ENCODE data around the gene EEF2.
A peak's percentile ranks its signal among the peaks of the same experiment; 100 is the strongest.

EEF2 gene

DNA sequence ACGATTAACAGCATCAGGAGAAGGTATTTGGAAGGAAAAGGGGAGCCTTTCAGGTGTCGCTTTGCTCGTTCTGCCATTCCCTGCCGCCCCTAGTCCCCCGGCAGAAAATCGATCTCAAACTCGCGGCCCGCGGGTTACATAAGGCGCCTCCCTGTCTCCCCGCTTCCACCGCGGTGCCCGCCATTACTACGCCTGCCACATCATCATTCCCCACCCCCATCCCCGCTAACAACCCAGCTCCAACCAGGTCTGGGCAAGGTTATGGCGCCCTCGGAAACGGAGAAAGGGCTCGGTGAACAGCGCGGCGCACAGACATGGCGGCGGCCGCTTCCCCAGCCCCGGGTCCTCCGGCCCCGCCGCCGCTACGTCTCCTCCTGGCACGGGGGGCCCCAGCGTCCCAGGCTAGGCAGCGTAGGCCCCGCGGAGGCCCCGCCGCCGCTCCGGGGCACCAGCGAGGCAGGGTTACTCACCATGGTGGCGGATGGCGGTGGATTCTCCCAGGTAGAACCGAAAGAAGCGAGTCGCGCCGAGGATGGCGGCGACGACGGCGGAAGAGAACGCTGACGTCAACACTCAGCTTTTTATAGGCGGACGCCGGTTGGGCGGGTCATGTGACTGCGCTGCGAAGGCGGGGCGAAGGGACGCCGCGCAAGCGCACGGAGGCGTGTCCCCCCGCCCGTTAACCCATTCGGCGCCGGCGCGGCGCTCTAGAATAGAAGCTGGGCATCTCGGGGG, at the start of gene EEF2:
TSS of gene EEF2 (minus strand) at position 556 of the 735 bp plus-strand sequence. CDS start at position 473, 83 bp downstream.
- peak; percentile 94 for DNase-seq (ENCODE audit: low spot score)

DNA sequence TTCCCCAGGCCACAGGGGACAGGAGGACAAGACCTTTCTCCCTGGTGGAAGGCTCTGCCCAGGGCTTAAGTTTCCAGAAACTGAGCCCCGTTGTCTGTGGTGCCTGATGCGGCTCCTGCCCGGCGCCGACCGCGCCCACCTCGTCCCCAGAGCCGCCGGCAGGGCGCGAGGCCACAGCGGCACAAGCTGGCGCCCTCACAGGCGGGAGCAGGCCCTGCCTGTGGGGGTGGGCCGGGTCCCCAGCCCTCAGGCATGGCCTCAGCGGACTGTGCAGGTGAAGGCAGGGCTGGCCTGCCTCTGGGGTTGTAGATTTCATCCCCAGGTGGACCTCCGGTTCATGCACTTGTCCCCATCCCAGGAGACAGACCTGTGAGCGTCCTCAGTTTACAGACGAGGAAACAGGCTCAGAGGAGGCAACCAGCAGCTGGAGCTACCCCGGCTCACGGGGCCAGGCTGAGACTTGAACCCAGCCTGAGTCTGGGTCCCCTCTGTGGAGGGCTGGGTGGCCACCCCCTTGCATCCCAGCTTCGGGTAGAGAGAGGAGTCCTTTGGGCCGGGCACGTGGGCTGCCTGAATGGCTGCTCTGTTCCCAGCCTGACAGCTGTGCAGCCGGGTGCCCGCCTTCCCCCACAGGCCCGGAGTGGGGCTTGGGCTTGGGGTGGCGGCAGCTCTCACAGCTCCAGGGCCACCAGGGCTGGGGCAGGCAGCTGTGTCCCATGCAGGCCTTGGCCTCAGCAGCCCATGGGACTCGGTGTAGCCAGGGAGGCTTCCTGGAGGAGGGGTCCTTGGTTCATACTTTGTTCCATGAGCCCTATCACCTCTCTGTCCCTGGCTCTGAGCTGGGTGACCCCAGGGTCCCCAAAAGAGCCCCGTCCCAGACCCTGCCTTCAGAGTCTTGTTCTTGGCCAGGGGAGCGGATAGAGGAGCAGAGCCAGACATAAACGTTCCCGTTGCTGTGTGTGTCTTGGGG, 49.1 kb upstream of the EEF2 start:
- DNase-seq (ENCODE audit: low spot score), result no peak

DNA sequence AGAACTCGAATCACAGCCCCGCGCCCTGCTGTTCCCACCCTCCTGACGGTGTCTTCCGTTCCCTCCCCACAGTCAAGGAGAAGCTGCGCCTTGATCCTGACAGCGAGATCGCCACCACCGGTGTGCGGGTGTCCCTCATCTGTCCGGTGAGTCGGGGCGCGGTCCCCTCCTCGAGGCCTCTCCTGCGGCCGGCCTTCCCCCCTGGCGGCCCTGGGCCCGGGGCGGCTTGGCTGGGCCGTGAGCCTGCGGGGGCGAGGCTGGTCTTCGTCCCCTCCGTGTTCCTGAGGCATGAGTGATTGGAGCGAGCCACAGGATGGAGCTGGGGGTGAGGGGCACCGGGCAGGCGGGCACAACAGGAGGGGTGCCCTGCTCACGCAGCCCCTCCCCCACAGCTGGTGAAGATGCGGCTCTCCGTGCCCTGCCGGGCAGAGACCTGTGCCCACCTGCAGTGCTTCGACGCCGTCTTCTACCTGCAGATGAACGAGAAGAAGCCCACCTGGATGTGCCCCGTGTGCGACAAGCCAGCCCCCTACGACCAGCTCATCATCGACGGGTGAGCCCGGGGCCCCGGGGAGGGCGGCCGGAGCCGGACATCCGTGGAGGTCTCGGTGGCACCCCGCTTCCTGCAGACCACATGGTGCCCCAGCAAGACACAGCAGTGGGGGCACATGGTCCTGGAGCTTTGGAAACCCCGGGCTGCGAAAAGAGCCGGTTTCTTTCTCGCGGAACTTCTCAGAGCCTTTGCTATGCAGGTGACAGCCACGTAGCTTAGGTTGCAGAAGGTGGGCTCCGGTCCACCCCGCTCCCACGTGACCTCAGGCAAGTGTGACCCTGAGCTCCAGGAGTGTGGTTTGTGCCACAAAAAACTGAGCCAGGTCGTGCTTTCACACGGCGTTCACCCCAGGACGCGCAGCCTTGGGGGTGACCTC, 48.0 kb upstream of the EEF2 start:
- DNase-seq (ENCODE audit: low spot score), result no peak

DNA sequence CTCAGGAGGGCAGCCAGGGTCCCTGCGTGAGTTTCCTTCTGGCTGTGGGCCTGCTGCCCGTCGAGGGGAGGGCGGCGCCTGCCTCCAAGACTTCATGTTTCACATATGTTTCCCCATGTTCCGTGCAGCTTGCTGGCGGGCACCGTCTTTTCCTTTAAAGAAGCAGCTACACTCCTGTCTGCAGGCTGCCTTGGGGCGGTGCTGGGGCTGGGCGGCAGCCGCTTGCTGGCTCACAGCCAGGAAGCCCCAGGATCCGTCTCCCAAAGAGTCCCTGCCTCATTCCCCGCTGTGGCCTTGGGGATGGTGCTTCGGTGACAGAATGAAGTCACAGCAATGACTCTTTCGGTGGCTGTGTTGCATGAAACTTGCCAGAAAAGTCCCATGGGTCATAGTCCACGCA, 47.2 kb upstream of the EEF2 start:
- DNase-seq (ENCODE audit: low spot score), result no peak

DNA sequence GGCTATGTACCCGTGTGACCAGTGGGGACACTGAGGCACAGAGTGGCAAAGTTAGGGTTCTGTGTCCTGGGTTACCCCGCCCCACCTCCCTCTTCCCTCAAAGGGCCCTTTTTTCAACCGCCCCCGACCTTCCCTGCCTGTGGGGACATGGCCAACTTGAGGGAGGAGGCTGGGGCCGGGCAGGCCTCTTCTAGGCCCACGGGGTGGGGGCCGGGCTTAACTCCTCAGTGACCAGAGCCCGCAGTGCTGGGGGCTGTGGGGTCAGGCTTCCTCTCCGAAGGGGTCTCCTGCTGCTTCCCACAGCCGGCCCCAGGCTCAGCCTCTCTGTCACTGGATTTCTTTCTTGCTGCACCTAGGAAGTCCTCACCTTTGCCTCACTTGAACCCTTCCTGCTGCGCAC, 46.2 kb upstream of the EEF2 start:
- DNase-seq (ENCODE audit: low spot score), result no peak

DNA sequence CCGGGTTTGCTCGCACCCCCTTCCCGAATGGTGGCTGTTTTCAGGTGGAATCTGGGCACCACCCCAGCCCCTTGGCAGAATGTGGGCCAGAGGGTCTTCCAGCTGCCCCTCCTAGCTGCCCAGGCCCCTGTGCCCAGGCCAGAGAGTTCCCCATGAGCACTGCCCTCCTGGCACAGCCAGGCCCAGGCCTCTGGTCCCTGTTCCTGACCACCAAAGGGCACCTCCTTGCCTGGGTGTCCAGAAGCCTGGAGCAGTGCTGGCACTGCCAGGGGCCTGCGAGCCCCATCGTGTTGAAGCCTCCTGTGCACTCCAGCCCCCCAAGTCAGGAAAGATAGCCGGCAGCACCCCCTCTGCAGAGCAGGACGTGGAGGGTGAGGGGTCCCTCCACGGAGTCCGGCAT, 45.7 kb upstream of the EEF2 start:
- DNase-seq (ENCODE audit: low spot score), result no peak

DNA sequence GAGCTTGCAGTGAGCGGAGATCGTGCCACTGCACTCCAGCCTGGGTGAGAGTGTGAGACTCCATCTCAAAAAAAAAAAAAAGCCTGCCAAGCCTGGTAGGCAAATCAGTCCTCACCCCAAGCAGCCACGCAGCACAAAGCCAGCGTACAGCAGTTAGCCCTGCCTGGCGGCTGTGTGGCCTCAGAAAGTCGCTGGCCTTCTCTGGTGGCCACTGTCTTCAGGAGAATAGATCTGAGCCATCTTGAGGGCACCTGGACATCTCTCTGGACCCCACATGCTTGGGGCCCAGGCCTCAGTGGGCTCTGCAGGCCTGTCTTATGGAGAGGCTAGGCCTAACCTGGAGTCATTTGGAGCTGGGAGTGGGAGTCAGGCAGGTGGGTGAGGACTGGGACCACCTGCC, 45.3 kb upstream of the EEF2 start:
- no peak for DNase-seq (ENCODE audit: low spot score)

DNA sequence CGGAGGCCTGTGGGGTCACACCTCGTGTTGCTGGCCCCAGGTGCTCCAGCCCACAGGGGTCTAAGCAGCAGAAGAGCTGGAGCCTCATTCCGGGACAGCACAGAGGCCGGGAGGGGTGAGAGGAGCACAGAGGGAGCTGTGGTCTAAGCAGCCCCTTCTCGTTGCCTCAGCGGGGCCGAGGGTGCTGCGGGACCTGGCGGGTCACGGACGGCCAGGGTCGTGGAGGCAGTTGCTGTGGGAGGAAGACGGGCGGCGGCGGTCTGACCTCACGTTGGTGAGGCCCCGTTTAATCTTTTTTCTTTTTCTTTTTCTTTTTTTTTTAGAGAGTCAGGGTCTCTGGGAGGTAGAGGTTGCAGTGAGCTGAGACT, 44.0 kb upstream of the EEF2 start:
- no peak for DNase-seq (ENCODE audit: low spot score)

DNA sequence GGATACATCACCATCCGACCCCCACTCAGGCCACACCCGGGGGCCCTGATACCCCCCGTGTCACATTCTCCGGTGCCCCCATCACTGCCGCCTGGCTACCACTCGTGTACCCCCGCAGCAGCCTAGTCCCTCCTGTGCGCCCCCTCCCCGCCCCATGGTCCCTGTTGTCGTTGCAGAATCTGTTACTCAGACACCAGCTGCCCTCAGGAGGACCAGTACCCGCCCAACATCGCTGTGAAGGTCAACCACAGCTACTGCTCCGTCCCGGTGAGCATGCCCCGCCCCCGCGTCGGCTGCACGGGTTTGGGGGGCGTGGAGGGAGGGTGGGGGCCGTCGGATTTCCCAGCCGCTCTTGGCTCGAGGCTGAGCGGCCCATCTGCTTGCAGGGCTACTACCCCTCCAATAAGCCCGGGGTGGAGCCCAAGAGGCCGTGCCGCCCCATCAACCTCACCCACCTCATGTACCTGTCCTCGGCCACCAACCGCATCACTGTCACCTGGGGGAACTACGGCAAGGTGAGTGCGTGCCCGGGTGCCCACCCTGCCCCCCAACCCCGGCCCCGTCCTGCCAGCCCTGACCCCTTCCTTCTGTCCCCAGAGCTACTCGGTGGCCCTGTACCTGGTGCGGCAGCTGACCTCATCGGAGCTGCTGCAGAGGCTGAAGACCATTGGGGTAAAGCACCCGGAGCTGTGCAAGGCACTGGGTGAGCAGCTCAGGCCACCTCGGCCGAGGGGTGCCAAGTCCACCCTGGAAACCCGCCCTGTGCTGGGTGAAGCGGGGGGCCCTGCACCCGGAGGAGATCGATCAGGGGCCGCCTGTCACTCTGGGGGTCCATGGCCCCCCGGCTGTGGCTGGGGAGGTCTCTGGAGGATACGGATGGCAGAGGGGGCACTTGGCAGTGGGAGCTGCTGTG, 43.3 kb upstream of the EEF2 start:
- DNase-seq (ENCODE audit: low spot score), result no peak

DNA sequence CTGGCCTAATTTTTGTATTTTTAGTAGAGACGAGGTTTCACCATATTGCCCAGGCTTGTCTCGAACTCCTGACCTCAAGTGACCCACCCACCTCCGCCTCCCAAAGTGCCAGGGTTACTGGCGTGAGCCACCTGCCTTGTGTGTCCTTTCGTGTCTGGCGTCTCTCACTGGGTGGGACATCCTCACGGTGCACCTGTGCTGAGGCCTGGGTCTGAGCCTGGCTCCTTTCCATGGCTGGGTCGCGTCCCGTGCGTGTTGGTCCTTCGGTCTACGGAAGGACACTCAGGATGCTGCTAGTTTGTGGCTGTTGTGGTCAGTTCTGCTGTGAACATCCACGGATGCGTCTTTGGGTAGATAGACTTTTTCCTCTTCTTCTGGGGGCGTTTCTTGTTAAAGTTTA, 41.9 kb upstream of the EEF2 start:
- DNase-seq (ENCODE audit: low spot score), result no peak

DNA sequence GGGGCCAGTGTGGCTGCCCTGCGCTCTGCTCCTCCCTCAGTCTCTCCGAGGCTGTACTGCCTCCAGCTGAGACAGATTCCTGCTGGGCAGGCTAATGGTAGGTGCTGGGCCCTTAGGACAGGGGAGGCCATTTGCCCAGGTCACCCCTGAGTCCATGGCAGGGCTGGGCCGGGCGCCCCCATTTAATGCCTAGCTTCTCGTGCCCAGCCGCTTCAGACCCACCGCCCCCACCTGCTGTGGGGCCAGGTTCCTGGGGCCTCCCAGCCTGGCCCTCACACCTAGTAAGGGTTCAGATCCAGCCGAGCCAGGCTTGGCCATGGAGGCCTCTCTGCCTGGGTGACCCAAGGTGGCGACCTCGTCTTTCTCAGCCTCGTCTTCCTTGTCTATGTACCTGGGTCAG, 40.1 kb upstream of the EEF2 start:
- DNase-seq (ENCODE audit: low spot score), result no peak

DNA sequence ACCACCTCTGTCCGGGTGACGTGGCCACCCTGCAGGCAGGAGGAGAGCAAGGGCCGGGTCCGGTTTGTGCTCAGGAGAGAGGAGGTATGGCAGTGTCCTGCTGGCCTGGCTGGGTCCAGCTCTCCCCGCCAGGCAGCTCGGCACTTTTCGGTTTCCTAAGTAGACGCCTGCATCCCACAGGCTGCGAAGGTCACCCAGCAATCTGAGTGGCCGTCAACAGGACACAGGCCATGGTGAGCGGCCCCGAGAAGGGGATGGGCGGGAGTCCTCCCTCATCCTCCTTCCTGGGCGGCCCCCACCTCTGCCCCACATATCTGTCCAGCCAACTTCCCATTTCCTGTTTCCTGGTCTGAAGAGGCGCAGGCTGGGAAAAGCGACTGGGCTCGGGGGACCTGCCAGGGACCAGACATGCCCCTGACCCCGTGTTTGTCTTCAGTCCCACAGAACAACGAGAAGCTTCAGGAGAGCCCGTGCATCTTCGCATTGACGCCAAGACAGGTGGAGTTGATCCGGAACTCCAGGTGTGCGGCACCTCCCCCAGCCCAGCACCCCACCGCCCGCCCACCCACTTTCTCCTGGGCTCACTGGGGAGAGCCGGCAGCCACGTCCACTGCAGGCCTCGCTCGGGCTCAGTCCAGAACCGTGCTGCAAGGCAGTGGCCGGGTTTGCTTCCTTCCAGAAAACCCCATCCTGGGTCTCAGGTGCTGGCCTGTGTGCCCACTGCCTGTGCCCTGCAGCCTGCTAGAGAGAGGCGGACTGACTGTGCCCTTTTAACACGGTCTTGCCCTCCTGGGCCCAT, 38.5 kb upstream of the EEF2 start:
- no peak for DNase-seq (ENCODE audit: low spot score)

DNA sequence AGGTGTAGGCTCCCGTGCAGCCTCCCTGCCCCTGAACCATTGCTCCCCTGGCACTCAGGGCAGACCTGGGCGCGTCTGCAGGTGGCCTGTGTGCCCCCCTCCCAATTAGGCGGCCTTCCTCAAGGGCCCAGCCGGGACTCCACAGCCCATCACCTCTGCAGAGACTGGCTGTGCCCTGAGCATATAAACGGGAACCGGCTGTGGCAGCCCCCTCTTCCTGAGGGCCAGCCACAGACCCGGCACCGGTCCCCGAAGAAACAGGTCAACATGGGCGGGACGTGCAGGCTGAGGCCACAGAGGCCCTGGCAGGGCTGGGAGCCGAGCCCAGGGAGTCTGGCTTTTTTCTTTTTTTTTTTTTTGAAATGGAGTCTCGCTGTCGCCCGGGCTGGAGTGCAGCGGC, 34.3 kb upstream of the EEF2 start:
- no peak for DNase-seq (ENCODE audit: low spot score)

DNA sequence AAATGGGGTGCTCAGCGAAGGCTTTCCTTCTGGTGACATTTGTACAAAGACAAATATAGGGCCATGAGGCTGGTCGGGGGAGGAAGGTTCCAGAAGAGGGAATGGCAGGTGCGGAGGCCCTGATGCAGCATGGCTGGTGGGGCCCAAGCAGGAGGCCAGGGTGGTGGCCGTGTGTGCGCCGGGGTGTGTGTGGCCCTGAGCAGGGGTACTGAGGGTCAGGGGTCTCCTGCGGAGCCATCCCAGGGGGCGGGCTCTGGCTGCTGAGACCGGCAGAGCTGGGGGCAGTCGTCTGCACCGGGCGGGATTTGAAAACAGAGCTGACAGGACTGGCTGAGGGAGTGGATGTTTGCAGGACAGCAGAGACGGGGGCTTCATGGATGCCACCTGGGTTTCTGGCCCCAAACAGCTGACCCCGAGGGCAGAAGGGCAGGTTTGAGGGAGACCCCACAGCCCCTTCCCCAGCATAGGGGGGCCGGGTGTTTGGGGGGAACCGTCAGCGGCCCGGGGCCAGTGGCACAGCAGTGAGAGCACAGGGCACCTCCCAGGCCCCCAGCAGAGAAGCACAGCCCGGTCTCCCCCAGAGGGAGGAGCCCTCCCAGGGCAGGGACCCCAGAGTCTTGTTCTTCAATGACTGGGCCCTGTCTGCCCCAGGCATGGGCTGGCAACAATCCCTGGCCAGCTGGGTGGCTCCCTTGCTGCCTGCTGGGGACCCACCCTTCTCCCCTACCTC, 33.7 kb upstream of the EEF2 start:
- DNase-seq (ENCODE audit: low spot score), result no peak

DNA sequence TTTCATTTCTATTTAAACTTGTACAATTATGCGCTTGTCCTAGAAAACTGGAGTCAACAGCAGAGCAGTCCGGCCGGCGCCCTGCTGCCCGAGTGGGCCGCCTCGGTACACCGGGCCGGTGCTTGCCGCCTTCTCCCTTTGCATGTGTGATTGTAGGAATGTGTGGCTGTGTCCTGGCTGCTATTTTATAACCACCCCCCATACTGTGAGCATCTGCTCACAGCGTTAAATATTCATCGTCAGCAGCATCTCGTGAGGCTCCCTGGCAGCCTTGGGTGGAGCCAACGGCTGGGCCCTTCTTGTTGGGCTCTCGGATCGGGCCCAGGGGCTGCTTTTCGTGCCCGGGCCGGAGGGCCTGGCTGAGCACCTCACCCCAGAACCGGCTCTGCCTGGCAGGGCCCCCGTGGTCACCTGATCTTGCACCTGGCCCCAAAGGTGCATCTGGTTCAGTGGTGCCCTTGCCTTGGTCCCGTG, 32.9 kb upstream of the EEF2 start:
- DNase-seq (ENCODE audit: low spot score), result peak; percentile 4

DNA sequence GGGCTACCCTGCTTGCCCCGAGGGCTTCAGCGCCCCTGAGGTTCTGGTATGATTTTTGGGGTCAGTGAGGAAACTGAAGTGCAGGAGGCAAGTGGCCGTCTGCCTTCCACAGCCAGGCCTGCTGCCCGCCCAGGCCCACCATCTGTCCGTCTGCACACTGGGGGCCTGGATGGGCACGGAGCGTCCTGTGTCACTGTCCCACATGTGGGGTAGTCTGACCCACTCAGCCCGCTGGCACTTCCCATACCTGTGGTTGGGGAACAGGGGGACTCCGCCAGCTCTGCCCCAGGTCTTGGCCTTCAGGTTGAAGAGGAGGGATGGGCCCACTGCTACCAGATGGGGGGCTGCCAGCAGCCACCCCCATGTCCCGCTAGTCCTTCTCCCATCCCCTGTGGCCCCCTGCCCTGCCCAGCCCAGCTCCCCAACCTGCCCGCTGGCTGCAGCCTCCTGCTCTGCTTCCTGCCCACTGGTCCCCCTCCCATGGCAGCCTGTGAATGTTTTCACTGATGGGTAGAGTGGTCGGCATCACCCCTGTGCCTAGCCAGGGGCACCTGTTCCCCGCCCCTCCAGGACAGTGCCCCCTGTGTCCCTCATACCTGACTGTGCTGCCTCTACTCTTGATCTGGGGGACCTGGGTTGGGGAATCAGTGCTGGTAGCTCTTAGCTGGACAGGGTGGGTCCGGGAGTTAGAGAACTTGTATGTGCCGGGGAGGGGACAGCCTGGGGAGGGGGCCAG, 31.8 kb upstream of the EEF2 start:
- peak; percentile 6 for DNase-seq (ENCODE audit: low spot score)

DNA sequence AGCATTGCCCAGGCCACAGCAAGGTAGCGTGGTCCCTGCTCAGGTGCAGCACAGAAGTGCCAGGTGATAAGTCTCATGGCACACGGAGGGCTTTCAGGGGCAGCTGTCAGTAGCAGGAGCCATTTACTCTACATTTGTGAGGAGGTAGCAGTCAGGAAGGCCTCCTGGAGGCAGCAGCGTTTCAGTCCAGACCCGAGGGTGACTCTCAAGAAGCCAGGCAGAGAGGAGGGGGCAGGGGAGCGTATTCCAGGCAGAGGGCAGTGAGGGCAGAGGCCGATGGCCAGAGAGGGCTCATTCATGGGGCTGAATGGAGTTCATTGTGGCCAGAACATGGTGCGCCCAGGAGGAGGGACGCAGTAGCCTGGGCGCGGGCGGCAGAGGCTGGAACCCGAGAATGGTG, 31.2 kb upstream of the EEF2 start:
- peak; percentile 4 for DNase-seq (ENCODE audit: low spot score)

DNA sequence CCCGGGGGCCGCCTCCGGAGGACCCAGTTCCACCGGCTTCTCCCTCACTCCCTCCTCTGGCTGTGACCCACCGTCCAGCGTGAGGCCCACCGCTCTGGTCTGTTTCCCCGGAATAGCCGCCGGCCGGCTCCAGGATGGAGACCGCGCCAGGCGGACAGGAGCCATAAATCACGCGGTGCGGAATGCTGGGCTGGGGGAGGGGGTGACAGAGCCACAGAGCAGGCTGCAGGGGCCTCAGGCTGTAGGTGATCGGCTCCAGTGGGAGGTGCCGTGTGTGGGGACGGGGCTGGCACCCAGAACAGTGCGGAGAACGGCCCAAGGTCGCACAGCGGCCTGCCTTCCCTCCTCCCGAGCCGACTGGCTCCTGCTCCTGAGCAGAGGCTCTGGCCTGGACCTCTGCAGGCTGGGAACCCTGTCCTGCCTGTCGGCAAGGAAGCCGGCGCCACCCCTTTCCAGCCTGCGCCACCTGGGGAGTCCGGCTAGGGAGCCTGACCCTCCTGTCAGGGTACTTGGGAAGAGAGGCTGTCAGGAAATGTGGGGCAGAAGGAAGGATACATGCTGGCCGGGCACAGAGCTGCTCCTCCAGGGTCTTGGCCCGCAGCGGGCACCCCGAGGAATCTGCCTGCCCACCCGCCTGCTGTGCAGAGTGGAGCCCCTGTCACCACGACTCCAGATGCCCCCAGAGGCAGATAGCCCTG, 30.6 kb upstream of the EEF2 start:
- DNase-seq (ENCODE audit: low spot score), result peak; percentile 7
